Type B pancreatic cell (in vitro differentiated cells): ENCODE measurements around the gene ATPAF1. TPM values are rescaled to one million over a fixed set of nuclear protein-coding genes. Genes with fewer than 3 reads are reported as not detected.

Experiments
- DNase-seq: peaks from one replicate; pipeline ENCODE4 v3.0.0; 2021; ENCODE audit warnings: mixed read lengths; ENCODE audit not compliant: unreplicated experiment; ENCODE audit errors: extremely low spot score
- H3K27ac Mint-ChIP-seq: 2 replicates; pipeline ENCODE4 v1.8.0; 2021; ENCODE audit warnings: mild to moderate bottlenecking, mixed read lengths
- H3K27me3 Mint-ChIP-seq: 2 replicates; pipeline ENCODE4 v1.8.0; 2021; ENCODE audit warnings: mixed read lengths
- H3K36me3 Mint-ChIP-seq: 2 replicates; pipeline ENCODE4 v1.8.0; 2021; ENCODE audit warnings: mixed read lengths
- H3K4me1 Mint-ChIP-seq: one replicate; pipeline ENCODE4 v1.8.0; 2021; ENCODE audit warnings: mixed read lengths; ENCODE audit not compliant: unreplicated experiment
- H3K4me3 Mint-ChIP-seq: 2 replicates; pipeline ENCODE4 v1.8.0; 2021; ENCODE audit warnings: mild to moderate bottlenecking, mixed read lengths
- H3K9me3 Mint-ChIP-seq: 2 replicates; pipeline ENCODE4 v1.8.0; 2021; ENCODE audit warnings: mixed read lengths
- total RNA-seq: library from RNA; stranded (reverse); gene quantifications from 2 replicates; pipeline ENCODE4 v1.2.1, GENCODE V29; 2021; ENCODE audit warnings: low replicate concordance
- TF ChIP-seq, protein P1 (sequence below): fragments of 200-600 bp; sonication (generic); conservative IDR thresholded peaks from 2 replicates; pipeline ENCODE4 v1.5.0; 2021; ENCODE audit warnings: antibody characterized with exemption, mild to moderate bottlenecking

The ATPAF1 gene
- total RNA-seq, 1 donor from 2014 or later, result 55.7 TPM

DNA sequence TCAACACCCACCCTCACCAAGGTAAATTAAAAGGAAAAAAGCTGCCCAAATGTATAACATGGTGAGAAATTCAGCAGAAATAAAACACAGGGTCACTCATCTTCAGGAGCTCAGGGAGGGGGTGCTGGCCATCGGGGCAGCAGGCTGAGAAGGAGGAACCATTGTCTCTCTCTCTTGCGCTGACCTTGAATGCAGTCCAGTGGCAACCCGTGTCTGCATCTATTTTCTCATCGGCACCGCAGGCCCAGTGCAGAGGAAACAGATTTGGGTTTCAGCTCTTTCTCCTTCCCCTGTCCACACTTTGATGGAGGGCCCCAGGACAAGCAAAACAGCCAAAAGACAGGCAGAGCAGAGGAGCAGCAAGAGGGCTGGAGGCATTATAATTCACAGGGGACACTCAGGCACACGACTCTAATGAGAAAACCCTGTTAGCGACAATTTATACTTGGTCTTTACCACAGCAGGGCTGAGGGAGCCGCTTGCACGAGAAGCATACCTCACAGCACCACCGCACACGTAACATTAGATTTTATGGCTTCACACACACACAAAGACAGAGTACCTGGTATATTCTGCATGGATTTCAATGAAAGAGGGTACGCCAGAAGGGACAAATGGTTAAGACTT lies 82.7 kb downstream of the ATPAF1 start:
- Mint-ChIP-seq H3K4me3 (no peak overlapping the region), H3K4me1 (no peaks in the 10 kb centered on the region), H3K27me3 (no peaks in the 10 kb centered on the region), H3K27ac (no peak overlapping the region), H3K36me3 (peaks cover 19% of the 10 kb centered on the region), H3K9me3 (no peaks in the 10 kb centered on the region)
- TF ChIP-seq, protein P1, sequence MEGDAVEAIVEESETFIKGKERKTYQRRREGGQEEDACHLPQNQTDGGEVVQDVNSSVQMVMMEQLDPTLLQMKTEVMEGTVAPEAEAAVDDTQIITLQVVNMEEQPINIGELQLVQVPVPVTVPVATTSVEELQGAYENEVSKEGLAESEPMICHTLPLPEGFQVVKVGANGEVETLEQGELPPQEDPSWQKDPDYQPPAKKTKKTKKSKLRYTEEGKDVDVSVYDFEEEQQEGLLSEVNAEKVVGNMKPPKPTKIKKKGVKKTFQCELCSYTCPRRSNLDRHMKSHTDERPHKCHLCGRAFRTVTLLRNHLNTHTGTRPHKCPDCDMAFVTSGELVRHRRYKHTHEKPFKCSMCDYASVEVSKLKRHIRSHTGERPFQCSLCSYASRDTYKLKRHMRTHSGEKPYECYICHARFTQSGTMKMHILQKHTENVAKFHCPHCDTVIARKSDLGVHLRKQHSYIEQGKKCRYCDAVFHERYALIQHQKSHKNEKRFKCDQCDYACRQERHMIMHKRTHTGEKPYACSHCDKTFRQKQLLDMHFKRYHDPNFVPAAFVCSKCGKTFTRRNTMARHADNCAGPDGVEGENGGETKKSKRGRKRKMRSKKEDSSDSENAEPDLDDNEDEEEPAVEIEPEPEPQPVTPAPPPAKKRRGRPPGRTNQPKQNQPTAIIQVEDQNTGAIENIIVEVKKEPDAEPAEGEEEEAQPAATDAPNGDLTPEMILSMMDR, result no peak
- no peak for DNase-seq

GRCh38 chr1:46583494-46583893 lies 84.7 kb downstream of the ATPAF1 start:
- H3K27me3 Mint-ChIP-seq, result no peaks in the 10 kb centered on the region
- no peaks in the 10 kb centered on the region for H3K4me1 Mint-ChIP-seq
- no peak for DNase-seq
- no peak overlapping the region for H3K4me3 Mint-ChIP-seq
- no peak overlapping the region for H3K27ac Mint-ChIP-seq
- no peaks in the 10 kb centered on the region for H3K9me3 Mint-ChIP-seq
- TF ChIP-seq, protein P1, result no peak
- H3K36me3 Mint-ChIP-seq, result peaks cover 18% of the 10 kb centered on the region

GRCh38 chr1:46582972-46583371 lies 85.2 kb downstream of the ATPAF1 start:
- Mint-ChIP-seq H3K36me3 (peaks cover 21% of the 10 kb centered on the region), H3K4me3 (no peak overlapping the region), H3K27me3 (no peaks in the 10 kb centered on the region), H3K9me3 (no peaks in the 10 kb centered on the region), H3K27ac (no peak overlapping the region), H3K4me1 (no peaks in the 10 kb centered on the region)
- TF ChIP-seq, protein P1, result no peak
- no peak for DNase-seq

Other genes with a start within 250 kb of the ATPAF1 start
- 0.10 TPM in 1 of 2 replicates, not detected in the other for gene DMBX1, start 178.5 kb downstream of the ATPAF1 start, total RNA-seq
- gene KNCN, start 116.7 kb downstream of the ATPAF1 start, total RNA-seq, result not detected in 2 replicates
- gene MKNK1, start 64.1 kb downstream of the ATPAF1 start, total RNA-seq, result 29.4 and 39.7 TPM in 2 replicates
- 5.7 and 6.8 TPM in 2 replicates for gene MOB3C, start 51.6 kb downstream of the ATPAF1 start, total RNA-seq
- not detected in 2 replicates for gene TEX38, start 3.5 kb upstream of the ATPAF1 start, total RNA-seq
- 64.6 and 101 TPM in 2 replicates for gene EFCAB14, start 50.8 kb upstream of the ATPAF1 start, total RNA-seq
- 25.7 and 28.9 TPM in 2 replicates for gene CYP4B1, start 130.7 kb upstream of the ATPAF1 start, total RNA-seq